ENCODE data around the gene ASXL1.

- TF ChIP-seq EZH2phosphoT487 (IDR thresholded peaks at IDR 0.05; ENCODE audit: borderline replicate concordance, low read depth) (no peak), EP300 (IDR thresholded peaks at IDR 0.05; ENCODE audit: borderline replicate concordance in 1 of 2, low read depth in 1 of 2, low read length in 1 of 2) (no peak), CTCF (IDR thresholded peaks at IDR 0.05) (no peak), CHD2 (IDR thresholded peaks at IDR 0.05; ENCODE audit: low read length, partially characterized antibody) (no peak), RFX5 (IDR thresholded peaks at IDR 0.05; ENCODE audit: low read length) (no peak), FOSL2 (IDR thresholded peaks at IDR 0.05; ENCODE audit: borderline replicate concordance, low read depth) (no peak), SIN3A (IDR thresholded peaks at IDR 0.05; ENCODE audit: borderline replicate concordance, low read depth, low read length) (no peak), TEAD4 (IDR thresholded peaks at IDR 0.05; ENCODE audit: borderline replicate concordance, insufficient read depth) (no peak), MAX (IDR thresholded peaks at IDR 0.05; ENCODE audit: low read depth) (no peak), FOXM1 (IDR thresholded peaks at IDR 0.05; ENCODE audit: low read depth) (no peak), ELF1 (IDR thresholded peaks at IDR 0.05) (no peak)
These were observed 116.0 kb downstream of the ASXL1 start for GRCh38 chr20:32474009-32474716.
